HG02571 (cell line): ENCODE data around the gene CEP192.
"Not testable (repeated sequence)": the region's sequence is repeated elsewhere in the genome, so short reads cannot be mapped to it uniquely, and the experiment has no call there.

Source experiments
- ATAC-seq: cut with Tn5 transposase; IDR thresholded peaks from one replicate; pipeline ENCODE4 v1.9.1; 2021; ENCODE audit warnings: mild to moderate bottlenecking, moderate library complexity; ENCODE audit not compliant: unreplicated experiment

Gene CEP192

GRCh38 chr18:13022644-13023043 is 31.5 kb downstream of the CEP192 start:
- no peak for ATAC-seq

GRCh38 chr18:13025233-13025632 is 34.1 kb downstream of the CEP192 start:
- no peak for ATAC-seq

- ATAC-seq: no peak
These were observed 35.6 kb downstream of the CEP192 start for GRCh38 chr18:13026583-13027270.

- no peak for ATAC-seq
These were observed 37.7 kb downstream of the CEP192 start for GRCh38 chr18:13028869-13029268.

- no peak for ATAC-seq
These were observed 41.0 kb downstream of the CEP192 start for GRCh38 chr18:13032173-13032572.

GRCh38 chr18:13035249-13035914 is 44.2 kb downstream of the CEP192 start:
- no peak for ATAC-seq

- ATAC-seq: no peak
These were observed 45.6 kb downstream of the CEP192 start for GRCh38 chr18:13036622-13037320.

- ATAC-seq: no peak
These were observed 48.6 kb downstream of the CEP192 start for GRCh38 chr18:13039806-13040205.

- ATAC-seq: no peak
These were observed 51.9 kb downstream of the CEP192 start for GRCh38 chr18:13043066-13043465.

- no peak for ATAC-seq
These were observed 57.0 kb downstream of the CEP192 start for GRCh38 chr18:13048061-13048595.

GRCh38 chr18:13051159-13051558 is 60.0 kb downstream of the CEP192 start:
- ATAC-seq: no peak

- no peak for ATAC-seq
These were observed 60.8 kb downstream of the CEP192 start for GRCh38 chr18:13051950-13052349.

GRCh38 chr18:13054336-13054735 is 63.2 kb downstream of the CEP192 start:
- no peak for ATAC-seq

- ATAC-seq: no peak
These were observed 70.5 kb downstream of the CEP192 start for GRCh38 chr18:13061630-13062189.

- no peak for ATAC-seq
These were observed 76.0 kb downstream of the CEP192 start for GRCh38 chr18:13067124-13067523.

- no peak for ATAC-seq
These were observed 76.8 kb downstream of the CEP192 start for GRCh38 chr18:13067966-13068365.

- ATAC-seq: no peak
These were observed 79.3 kb downstream of the CEP192 start for GRCh38 chr18:13070460-13070859.

- no peak for ATAC-seq
These were observed 85.7 kb downstream of the CEP192 start for GRCh38 chr18:13076886-13077285.

- ATAC-seq: no peak
These were observed 86.3 kb downstream of the CEP192 start for GRCh38 chr18:13077473-13077872.

- not testable (repeated sequence) for ATAC-seq
These were observed 86.9 kb downstream of the CEP192 start for GRCh38 chr18:13078065-13078464.

GRCh38 chr18:13086906-13087305 is 95.7 kb downstream of the CEP192 start:
- no peak for ATAC-seq
